Loucy (cell line): ENCODE measurements around the gene SCRT2.
"Not testable (repeated sequence)": the region's sequence is repeated elsewhere in the genome, so short reads cannot be mapped to it uniquely, and the experiment has no call there.

Experiments used
- CTCF ChIP-seq: fragments of 200-600 bp; sonication (generic); conservative IDR thresholded peaks from 2 replicates; pipeline ENCODE4 v1.5.1; 2014; ENCODE audit warnings: mild to moderate bottlenecking, antibody characterized with exemption, low read length
- EZH2phosphoT487 ChIP-seq: fragments of 200-600 bp; IDR thresholded peaks from 2 replicates; pipeline ENCODE4 v1.6.1; 2018; ENCODE audit warnings: antibody characterized with exemption, mild to moderate bottlenecking, moderate library complexity, borderline replicate concordance

- not testable (repeated sequence) for TF ChIP-seq CTCF, EZH2phosphoT487
Measured at GRCh38 chr20:642013-642397, 33.6 kb downstream of the SCRT2 start.
